ENCODE data around the gene MAST3. TPM values are rescaled to one million over a fixed set of nuclear protein-coding genes. Genes with fewer than 3 reads are reported as not detected.

MAST3 gene
- total and polyA plus RNA-seq, 2 donors (not counting 3 experiments of a cell fraction or from before 2014, with no cell fraction given): 1.5 to 2.7 TPM

GRCh38 chr19:18059297-18059696 lies 38.3 kb upstream of the MAST3 start:
- Histone ChIP-seq H3K36me3 (ENCODE audit: control insufficient read depth in 2 of 2, extremely low read depth in 1 of 2, insufficient read depth in 2 of 2, low read length in 2 of 2) (no peaks in the 10 kb centered on the region), H4K20me1 (replicated peaks; ENCODE audit: control insufficient read depth, extremely low read depth, insufficient read depth, low read length) (no peaks in the 10 kb centered on the region), H3K4me1 (ENCODE audit: control insufficient read depth, extremely low read depth, insufficient read depth, low read length) (peaks cover 5% of the 10 kb centered on the region), H3K9ac (replicated peaks; ENCODE audit: extremely low read depth, insufficient read depth, low read length) (no peak overlapping the region), H3K79me2 (ENCODE audit: control insufficient read depth, insufficient read depth, low read length) (no peaks in the 10 kb centered on the region), H3K9me1 (replicated peaks; ENCODE audit: control insufficient read depth, extremely low read depth, insufficient read depth, low read length) (no peaks in the 10 kb centered on the region), H2AFZ (ENCODE audit: low read depth, low read length) (no peak overlapping the region), H3K27me3 (ENCODE audit: control insufficient read depth in 2 of 2, insufficient read depth in 2 of 2, low read length in 2 of 2) (no peaks in the 10 kb centered on the region), H3K27ac (ENCODE audit: insufficient read depth, low read depth, low read length) (no peak overlapping the region), H3K4me2 (ENCODE audit: insufficient read depth, low read length) (no peak overlapping the region), H3K4me3 (replicated peaks in 1 of 3; ENCODE audit: insufficient read depth in 1 of 3, low read depth in 1 of 3, low read length in 3 of 3) (no peak overlapping the region), H3K9me3 (replicated peaks; ENCODE audit: control insufficient read depth, insufficient read depth, low read length) (no peaks in the 10 kb centered on the region)
- intact Hi-C loops (cut with micrococcal nuclease): loop anchor here (5.0 kb wide), 2 partner anchors 37 to 122 kb away; no protein-coding TSS in a partner anchor
- DNase-seq (ENCODE audit: low read depth, low spot score) (no peak), FAIRE-seq (no peak)
- no TSS peak for BruUV-seq (replicated peaks)
- TF ChIP-seq MYC (IDR thresholded peaks at IDR 0.05; ENCODE audit: low read depth, low read length) (no peak), POLR2A (IDR thresholded peaks at IDR 0.05; ENCODE audit: low read depth, low read length) (no peak), FOS (IDR thresholded peaks at IDR 0.05; ENCODE audit: borderline replicate concordance, insufficient read depth, low read length) (no peak), MAX (IDR thresholded peaks at IDR 0.05; ENCODE audit: insufficient read depth, insufficient read length) (no peak), POLR2AphosphoS5 (IDR thresholded peaks at IDR 0.05; ENCODE audit: insufficient read depth, low read depth, low read length) (no peak), CTCF (IDR thresholded peaks at IDR 0.05; ENCODE audit: extremely low read depth in 1 of 2, insufficient read depth in 1 of 2, low read depth in 1 of 2, low read length in 2 of 2) (no peak), JUN (IDR thresholded peaks at IDR 0.05; ENCODE audit: borderline replicate concordance, insufficient read depth, insufficient read length, low read depth) (no peak), EZH2 (IDR thresholded peaks at IDR 0.05; ENCODE audit: borderline replicate concordance, low read depth, low read length, severe bottlenecking) (no peak), GATA2 (IDR thresholded peaks at IDR 0.05; ENCODE audit: insufficient read depth, insufficient read length, low read depth, low read length) (no peak)
- POLR2A ChIA-PET: no interaction called here
- dilution Hi-C loops (cut with MboI; ENCODE audit: extremely low pct_ligation_motif_present, low sequenced_read_pairs): no loop called here
- CTCF ChIA-PET: interaction anchor here (1.0 to 4.2 kb wide), 3 partner anchors 52 to 108 kb away, joined by 3 to 46 read pairs (median 3); partner anchors contain the start of gene ARRDC2

Data from endothelial cell of umbilical vein (primary cell).